Measurements from ENCODE around the gene SCMH1.
"Not testable (repeated sequence)": the region's sequence is repeated elsewhere in the genome, so short reads cannot be mapped to it uniquely, and the experiment has no call there.

Gene SCMH1

GRCh38 chr1:41149570-41149969, 92.5 kb downstream of the SCMH1 start:
- DNase-seq, result no peak

GRCh38 chr1:41144285-41144684, 97.8 kb downstream of the SCMH1 start:
- no peak for DNase-seq

GRCh38 chr1:41138549-41138948, 103.6 kb downstream of the SCMH1 start:
- no peak for DNase-seq

GRCh38 chr1:41135196-41135947, 106.7 kb downstream of the SCMH1 start:
- DNase-seq, result no peak

GRCh38 chr1:41134325-41134724, 107.8 kb downstream of the SCMH1 start:
- DNase-seq, result not testable (repeated sequence)

- DNase-seq, result no peak
Measured at GRCh38 chr1:41122851-41123518, 119.1 kb downstream of the SCMH1 start.

GRCh38 chr1:41122148-41122547, 120.0 kb downstream of the SCMH1 start:
- DNase-seq, result no peak

- no peak for DNase-seq
Measured at GRCh38 chr1:41118645-41119044, 123.5 kb downstream of the SCMH1 start.

GRCh38 chr1:41117241-41117640, 124.9 kb downstream of the SCMH1 start:
- DNase-seq, result not testable (repeated sequence)

GRCh38 chr1:41110736-41111135, 131.4 kb downstream of the SCMH1 start:
- no peak for DNase-seq

GRCh38 chr1:41110286-41110685, 131.8 kb downstream of the SCMH1 start:
- DNase-seq, result no peak

GRCh38 chr1:41109310-41110197, 132.6 kb downstream of the SCMH1 start:
- DNase-seq, result no peak

GRCh38 chr1:41108696-41109275, 133.3 kb downstream of the SCMH1 start:
- DNase-seq, result no peak

- no peak for DNase-seq
Measured at GRCh38 chr1:41103766-41104165, 138.3 kb downstream of the SCMH1 start.

- no peak for DNase-seq
Measured at GRCh38 chr1:41102653-41103052, 139.5 kb downstream of the SCMH1 start.

GRCh38 chr1:41101950-41102607, 140.0 kb downstream of the SCMH1 start:
- DNase-seq, result no peak

GRCh38 chr1:41101076-41101475, 141.0 kb downstream of the SCMH1 start:
- DNase-seq, result no peak

- no peak for DNase-seq
Measured at GRCh38 chr1:41100170-41100569, 141.9 kb downstream of the SCMH1 start.

- DNase-seq, result no peak
Measured at GRCh38 chr1:41098730-41099460, 143.2 kb downstream of the SCMH1 start.

GRCh38 chr1:41097105-41097504, 145.0 kb downstream of the SCMH1 start:
- no peak for DNase-seq

GRCh38 chr1:41093826-41094225, 148.3 kb downstream of the SCMH1 start:
- no peak for DNase-seq

- DNase-seq, result no peak
Measured at GRCh38 chr1:41086921-41087320, 155.2 kb downstream of the SCMH1 start.
